GM13976 (cell line): ENCODE data around the gene MYLK3.

Source experiments
- DNase-seq: peaks from one replicate; pipeline ENCODE4 v3.0.0; 2012; ENCODE audit warnings: low spot score
- CTCF ChIP-seq: IDR thresholded peaks from 2 replicates; pipeline ENCODE4 v1.5.1; 2012; ENCODE audit warnings: borderline replicate concordance, mild to moderate bottlenecking; ENCODE audit not compliant: insufficient read depth; ENCODE audit errors: extremely low read depth, missing control alignments, control extremely low read depth
- in situ Hi-C: fragments of 300-500 bp; cut with MboI; formaldehyde crosslinking; loops from one replicate; pipeline ENCODE4 v1.12.0; 2022; ENCODE audit warnings: low sequenced_read_pairs, mixed read lengths, inconsistent platforms; ENCODE audit not compliant: unreplicated experiment

MYLK3 gene

GRCh38 chr16:46775214-46775613 is 27.1 kb upstream of the MYLK3 start:
- no peak for DNase-seq
- TF ChIP-seq CTCF: no peak
- in situ Hi-C loops: no loop called here

- no peak for TF ChIP-seq CTCF
- in situ Hi-C loops: no loop called here
- no peak for DNase-seq
Observed at GRCh38 chr16:46774743-46775177, 26.6 kb upstream of the MYLK3 start.

- in situ Hi-C loops: no loop called here
- no peak for DNase-seq
- TF ChIP-seq CTCF: no peak
Observed at GRCh38 chr16:46772463-46772862, 24.3 kb upstream of the MYLK3 start.

- DNase-seq: no peak
- in situ Hi-C loops: no loop called here
- TF ChIP-seq CTCF: no peak
Observed at GRCh38 chr16:46768809-46769208, 20.7 kb upstream of the MYLK3 start.

GRCh38 chr16:46765050-46765449 is 16.9 kb upstream of the MYLK3 start:
- no peak for TF ChIP-seq CTCF
- DNase-seq: no peak
- in situ Hi-C loops: no loop called here

GRCh38 chr16:46763147-46763546 is 15.0 kb upstream of the MYLK3 start:
- in situ Hi-C loops: no loop called here
- DNase-seq: no peak
- TF ChIP-seq CTCF: no peak

- in situ Hi-C loops: no loop called here
- DNase-seq: no peak
- TF ChIP-seq CTCF: no peak
Observed at GRCh38 chr16:46762583-46762982, 14.4 kb upstream of the MYLK3 start.
